Measurements from ENCODE around the gene ABI1.
"Not testable (repeated sequence)": the region's sequence is repeated elsewhere in the genome, so short reads cannot be mapped to it uniquely, and the experiment has no call there.

DNA sequence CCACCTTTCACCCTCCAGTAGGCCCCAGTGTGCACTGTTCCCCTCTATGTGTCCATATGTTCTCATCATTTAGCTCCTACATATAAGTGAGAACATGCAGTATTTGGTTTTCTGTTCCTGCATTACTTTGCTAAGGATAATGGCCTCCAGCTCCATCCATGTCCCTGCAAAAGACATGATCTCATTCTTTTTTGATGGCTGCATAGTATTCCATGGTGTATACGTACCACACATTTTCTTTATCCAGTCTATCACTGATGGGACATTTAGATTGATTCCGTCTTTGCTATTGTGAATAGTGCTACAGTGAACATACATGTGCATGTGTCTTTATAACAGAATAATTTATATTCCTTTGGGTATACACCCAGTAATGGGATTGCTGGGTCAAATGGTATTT, 71.0 kb downstream of the ABI1 start:
- TF ChIP-seq POLR2A (IDR thresholded peaks at IDR 0.05): not testable (repeated sequence)
- TF ChIP-seq, protein P1, sequence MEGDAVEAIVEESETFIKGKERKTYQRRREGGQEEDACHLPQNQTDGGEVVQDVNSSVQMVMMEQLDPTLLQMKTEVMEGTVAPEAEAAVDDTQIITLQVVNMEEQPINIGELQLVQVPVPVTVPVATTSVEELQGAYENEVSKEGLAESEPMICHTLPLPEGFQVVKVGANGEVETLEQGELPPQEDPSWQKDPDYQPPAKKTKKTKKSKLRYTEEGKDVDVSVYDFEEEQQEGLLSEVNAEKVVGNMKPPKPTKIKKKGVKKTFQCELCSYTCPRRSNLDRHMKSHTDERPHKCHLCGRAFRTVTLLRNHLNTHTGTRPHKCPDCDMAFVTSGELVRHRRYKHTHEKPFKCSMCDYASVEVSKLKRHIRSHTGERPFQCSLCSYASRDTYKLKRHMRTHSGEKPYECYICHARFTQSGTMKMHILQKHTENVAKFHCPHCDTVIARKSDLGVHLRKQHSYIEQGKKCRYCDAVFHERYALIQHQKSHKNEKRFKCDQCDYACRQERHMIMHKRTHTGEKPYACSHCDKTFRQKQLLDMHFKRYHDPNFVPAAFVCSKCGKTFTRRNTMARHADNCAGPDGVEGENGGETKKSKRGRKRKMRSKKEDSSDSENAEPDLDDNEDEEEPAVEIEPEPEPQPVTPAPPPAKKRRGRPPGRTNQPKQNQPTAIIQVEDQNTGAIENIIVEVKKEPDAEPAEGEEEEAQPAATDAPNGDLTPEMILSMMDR (IDR thresholded peaks at IDR 0.05): not testable (repeated sequence)
